GM12892 (cell line): Measurements from ENCODE around the gene ALK.

ENCODE experiments used
- POLR2A ChIP-seq: IDR thresholded peaks from 2 replicates; pipeline ENCODE4 v1.6.1; 2011; ENCODE audit warnings: low read depth, low read length, control low read depth
- POLR2AphosphoS5 ChIP-seq: IDR thresholded peaks from 2 replicates; pipeline ENCODE4 v1.6.1; 2011; ENCODE audit warnings: low read depth, low read length, control low read depth
- TAF1 ChIP-seq: IDR thresholded peaks from 2 replicates; pipeline ENCODE4 v1.6.1; 2011; ENCODE audit warnings: low read depth, mild to moderate bottlenecking, control low read depth, low read length, borderline replicate concordance

DNA sequence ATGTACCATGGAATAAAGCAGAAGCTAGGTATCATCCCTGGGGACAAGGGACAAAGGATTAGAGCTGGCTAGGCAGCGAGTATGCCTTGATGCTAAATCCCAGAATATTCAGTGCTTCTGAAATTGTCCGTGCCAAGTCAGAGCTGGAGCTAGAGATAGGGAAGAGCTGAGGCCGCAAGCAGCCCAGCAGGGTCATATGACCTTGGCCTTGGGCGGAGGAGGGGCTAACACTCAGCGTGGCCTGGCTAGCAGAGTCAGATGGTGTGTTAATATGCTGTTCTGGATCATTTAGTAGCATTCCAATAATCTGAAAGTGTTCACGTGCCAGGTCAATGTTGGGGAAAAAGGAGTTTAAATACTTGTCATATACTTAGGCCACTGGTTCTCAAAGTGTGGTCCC is 431.3 kb downstream of the ALK start:
- TF ChIP-seq POLR2AphosphoS5 (no peak), POLR2A (no peak), TAF1 (no peak)
